OCI-LY7 (cell line): ENCODE results near the gene MECR.

Experiments
- CTCF ChIP-seq: fragments of 200-600 bp; sonication (generic); conservative IDR thresholded peaks from 2 replicates; pipeline ENCODE4 v1.5.1; 2014; ENCODE audit warnings: mild to moderate bottlenecking, antibody characterized with exemption, low read length, moderate library complexity, mixed read lengths
- EZH2phosphoT487 ChIP-seq: fragments of 200-600 bp; sonication (generic); IDR thresholded peaks from 2 replicates; pipeline ENCODE4 v1.6.1; 2018; ENCODE audit warnings: low read depth, borderline replicate concordance, mild to moderate bottlenecking, mixed run types, antibody characterized with exemption, low read length, moderate library complexity, mixed read lengths

DNA sequence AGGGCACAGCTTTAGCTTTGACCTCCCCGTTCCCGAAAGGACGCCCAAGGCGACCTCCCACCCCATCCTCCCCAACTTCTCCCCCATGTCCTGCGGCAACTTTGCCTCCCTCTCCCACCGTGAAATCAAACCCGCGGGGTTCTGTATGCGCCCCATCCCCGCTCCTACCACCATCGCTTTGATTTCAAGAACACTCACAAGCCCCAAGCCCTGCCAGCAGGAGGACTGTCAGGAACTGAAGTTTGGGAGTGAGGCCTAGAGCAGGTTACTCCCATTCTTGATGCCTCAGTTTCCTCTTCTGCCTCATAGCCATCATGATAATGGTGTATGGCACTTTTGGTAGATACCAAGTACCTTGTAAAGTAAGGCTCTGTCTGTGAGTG is 7.9 kb upstream of the MECR start:
- TF ChIP-seq CTCF (no peak), EZH2phosphoT487 (no peak)
